ENCODE data around the gene CLMN. TPM values are rescaled to one million over a fixed set of nuclear protein-coding genes. Genes with fewer than 3 reads are reported as not detected.

Gene CLMN
- total and polyA plus RNA-seq, 10 of the 15 experiments (the other 5 are each of a cell fraction or from before 2014, with no cell fraction given), result 7.8 to 49.3 (median 18.5) TPM

- TF ChIP-seq ZBTB4 (CRISPR knock-in tag; IDR thresholded peaks at IDR 0.05) (no peak), HDAC2 (IDR thresholded peaks at IDR 0.05) (no peak), POLR2A (IDR thresholded peaks at IDR 0.05; ENCODE audit: low read depth, low read length) (no peak), NBN (IDR thresholded peaks at IDR 0.05) (no peak), CHD1 (IDR thresholded peaks at IDR 0.05; ENCODE audit: low read depth, low read length) (no peak), RELB (IDR thresholded peaks at IDR 0.05; ENCODE audit: low read depth) (no peak)
These were observed 68.8 kb downstream of the CLMN start (continued) for GRCh38 chr14:95250936-95251335.

- Histone ChIP-seq H3K9ac (ENCODE audit: control insufficient read depth, insufficient read depth, low read length) (no peak overlapping the region), H3K9me3 (replicated peaks; ENCODE audit: control insufficient read depth, insufficient read depth, low read length) (no peaks in the 10 kb centered on the region), H3K4me3 (no peak overlapping the region), H3K79me2 (ENCODE audit: control insufficient read depth, insufficient read depth, low read length) (no peaks in the 10 kb centered on the region), H3K4me1 (ENCODE audit: control insufficient read depth, insufficient read depth, low read length) (peaks cover 8% of the 10 kb centered on the region), H3K4me2 (ENCODE audit: control insufficient read depth, insufficient read depth) (no peak overlapping the region), H4K20me1 (ENCODE audit: control insufficient read depth, insufficient read depth) (no peaks in the 10 kb centered on the region), H3K27ac (ENCODE audit: control insufficient read depth, insufficient read depth) (no peak overlapping the region), H2AFZ (ENCODE audit: control insufficient read depth, low read depth, low read length) (no peak overlapping the region), H3K27me3 (replicated peaks in 1 of 2; ENCODE audit: control insufficient read depth in 2 of 2, insufficient read depth in 2 of 2, low read length in 1 of 2) (no peaks in the 10 kb centered on the region), H3K36me3 (ENCODE audit: control insufficient read depth in 2 of 2, insufficient read depth in 2 of 2, low read length in 1 of 2) (no peaks in the 10 kb centered on the region)
- DNase-seq (ENCODE audit: low read depth, low spot score), result no peak
- no peak for TF ChIP-seq ZNF384 (IDR thresholded peaks at IDR 0.05; ENCODE audit: borderline replicate concordance, low read depth, low read length)
- no peak for TF ChIP-seq PKNOX1 (IDR thresholded peaks at IDR 0.05)
- no peak for TF ChIP-seq PML (IDR thresholded peaks at IDR 0.05; ENCODE audit: low read length)
- no peak for TF ChIP-seq NFYA (IDR thresholded peaks at IDR 0.05; ENCODE audit: borderline replicate concordance, low read depth, low read length)
- TF ChIP-seq BACH1 (IDR thresholded peaks at IDR 0.05; ENCODE audit: borderline replicate concordance), result no peak
- no peak for TF ChIP-seq LARP7 (IDR thresholded peaks at IDR 0.05)
- TF ChIP-seq RELA (IDR thresholded peaks at IDR 0.05; ENCODE audit: borderline replicate concordance, partially characterized antibody), result no peak
- 30% methylated on average over 5 of the region's 5 CpGs for WGBS (ENCODE audit: insufficient coverage, insufficient replicate concordance, low lambda C conversion rate, missing lambda C conversion rate)
- BruUV-seq (replicated peaks), result no TSS peak
- RAD21 ChIA-PET (ENCODE audit: unreplicated experiment), result interaction anchor here (0.9 to 2.2 kb wide), 3 partner anchors 11 to 69 kb away, joined by 3 to 8 read pairs (median 3); partner anchors contain the start of gene CLMN
- SMC1A ChIA-PET (ENCODE audit: uncharacterized antibody, unreplicated experiment), result interaction anchor here (1.5 to 1.7 kb wide), 4 partner anchors 10 to 67 kb away, joined by 3 to 5 read pairs (median 4); no protein-coding TSS in a partner anchor
- in situ Hi-C loops (cut with MboI), result no loop called here
- intact Hi-C loops (cut with micrococcal nuclease; ENCODE audit: unreplicated experiment), result no loop called here
- no peak for ATAC-seq
- CTCF ChIA-PET, result interaction anchor here (1.0 to 1.5 kb wide), 2 partner anchors 10 to 15 kb away, joined by 3 to 4 read pairs; no protein-coding TSS in a partner anchor
- POLR2A ChIA-PET, result interaction anchor here (0.7 to 1.8 kb wide), 3 partner anchors 16 to 18 kb away, joined by 3 to 5 read pairs (median 3); no protein-coding TSS in a partner anchor
- no peak for FAIRE-seq
These were observed 69.5 kb downstream of the CLMN start for GRCh38 chr14:95250140-95250769.

All from GM12878 (cell line).